ENCODE data around the gene CNIH2.

Gene CNIH2

DNA sequence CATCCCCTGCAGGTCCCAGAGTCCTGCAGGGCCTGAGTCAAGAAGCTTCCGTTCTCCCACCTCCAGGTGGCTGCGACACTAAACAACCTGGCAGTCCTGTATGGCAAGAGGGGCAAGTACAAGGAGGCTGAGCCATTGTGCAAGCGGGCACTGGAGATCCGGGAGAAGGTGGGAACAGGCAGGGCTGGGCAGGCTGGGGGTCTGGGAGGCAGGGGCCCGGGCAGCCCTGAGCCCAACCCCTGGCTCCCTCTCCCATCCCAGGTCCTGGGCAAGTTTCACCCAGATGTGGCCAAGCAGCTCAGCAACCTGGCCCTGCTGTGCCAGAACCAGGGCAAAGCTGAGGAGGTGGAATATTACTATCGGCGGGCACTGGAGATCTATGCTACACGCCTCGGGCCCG is 14.2 kb upstream of the CNIH2 start:
- DNase-seq (ENCODE audit: low read depth), result no peak
- TF ChIP-seq, protein P1, sequence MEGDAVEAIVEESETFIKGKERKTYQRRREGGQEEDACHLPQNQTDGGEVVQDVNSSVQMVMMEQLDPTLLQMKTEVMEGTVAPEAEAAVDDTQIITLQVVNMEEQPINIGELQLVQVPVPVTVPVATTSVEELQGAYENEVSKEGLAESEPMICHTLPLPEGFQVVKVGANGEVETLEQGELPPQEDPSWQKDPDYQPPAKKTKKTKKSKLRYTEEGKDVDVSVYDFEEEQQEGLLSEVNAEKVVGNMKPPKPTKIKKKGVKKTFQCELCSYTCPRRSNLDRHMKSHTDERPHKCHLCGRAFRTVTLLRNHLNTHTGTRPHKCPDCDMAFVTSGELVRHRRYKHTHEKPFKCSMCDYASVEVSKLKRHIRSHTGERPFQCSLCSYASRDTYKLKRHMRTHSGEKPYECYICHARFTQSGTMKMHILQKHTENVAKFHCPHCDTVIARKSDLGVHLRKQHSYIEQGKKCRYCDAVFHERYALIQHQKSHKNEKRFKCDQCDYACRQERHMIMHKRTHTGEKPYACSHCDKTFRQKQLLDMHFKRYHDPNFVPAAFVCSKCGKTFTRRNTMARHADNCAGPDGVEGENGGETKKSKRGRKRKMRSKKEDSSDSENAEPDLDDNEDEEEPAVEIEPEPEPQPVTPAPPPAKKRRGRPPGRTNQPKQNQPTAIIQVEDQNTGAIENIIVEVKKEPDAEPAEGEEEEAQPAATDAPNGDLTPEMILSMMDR (IDR thresholded peaks at IDR 0.05; ENCODE audit: low read depth, low read length), result no peak
- TF ChIP-seq, protein P2, sequence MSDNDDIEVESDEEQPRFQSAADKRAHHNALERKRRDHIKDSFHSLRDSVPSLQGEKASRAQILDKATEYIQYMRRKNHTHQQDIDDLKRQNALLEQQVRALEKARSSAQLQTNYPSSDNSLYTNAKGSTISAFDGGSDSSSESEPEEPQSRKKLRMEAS (IDR thresholded peaks at IDR 0.05; ENCODE audit: low read depth, low read length), result no peak
- TF ChIP-seq MYC (IDR thresholded peaks at IDR 0.05; ENCODE audit: low read depth, low read length), result no peak
- TF ChIP-seq POLR2A (IDR thresholded peaks at IDR 0.05; ENCODE audit: extremely low read depth, insufficient read length), result no peak
- no peak overlapping the region for H3K4me3 ChIP-seq (ENCODE audit: low read depth, low read length)

DNA sequence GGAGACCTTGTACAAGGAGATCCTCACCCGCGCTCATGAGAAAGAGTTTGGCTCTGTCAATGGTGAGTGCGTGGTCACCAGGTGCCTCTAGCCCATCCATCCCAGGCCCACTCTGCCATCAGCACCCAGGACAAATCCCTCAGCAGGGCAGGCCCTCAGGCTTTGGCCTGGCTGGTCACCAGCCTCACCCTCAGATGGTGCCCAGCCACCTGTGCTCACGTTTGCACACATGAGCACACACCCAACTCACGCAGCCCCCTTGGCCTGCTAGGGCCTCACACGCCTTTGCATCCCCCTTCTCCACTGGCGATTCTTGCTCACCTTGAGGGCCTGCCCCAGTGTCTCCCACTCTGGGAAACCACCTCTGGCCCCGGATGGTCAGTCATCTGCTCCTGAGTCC is 13.6 kb upstream of the CNIH2 start:
- no peak for TF ChIP-seq POLR2A (IDR thresholded peaks at IDR 0.05; ENCODE audit: extremely low read depth, insufficient read length)
- TF ChIP-seq, protein P1 (IDR thresholded peaks at IDR 0.05; ENCODE audit: low read depth, low read length), result no peak
- TF ChIP-seq, protein P2 (IDR thresholded peaks at IDR 0.05; ENCODE audit: low read depth, low read length), result no peak
- TF ChIP-seq MYC (IDR thresholded peaks at IDR 0.05; ENCODE audit: low read depth, low read length), result no peak
- DNase-seq (ENCODE audit: low read depth), result no peak
- no peak overlapping the region for H3K4me3 ChIP-seq (ENCODE audit: low read depth, low read length)

DNA sequence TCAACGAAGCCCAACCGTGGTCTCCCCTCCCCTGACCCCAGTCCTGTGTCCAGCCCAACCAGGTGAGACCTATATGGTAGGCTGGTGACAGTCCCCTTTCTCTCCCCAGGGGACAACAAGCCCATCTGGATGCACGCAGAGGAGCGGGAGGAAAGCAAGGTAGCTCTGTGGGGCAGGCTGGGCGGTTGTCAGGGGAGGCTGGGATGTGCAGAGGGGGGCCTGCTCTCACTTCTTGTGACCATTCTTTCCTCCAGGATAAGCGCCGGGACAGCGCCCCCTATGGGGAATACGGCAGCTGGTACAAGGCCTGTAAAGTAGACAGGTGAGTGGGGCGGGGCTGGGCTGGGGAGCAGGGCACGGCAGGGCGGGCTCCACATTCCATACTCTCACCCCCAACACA is 13.1 kb upstream of the CNIH2 start:
- TF ChIP-seq, protein P2 (IDR thresholded peaks at IDR 0.05; ENCODE audit: low read depth, low read length), result no peak
- TF ChIP-seq, protein P1 (IDR thresholded peaks at IDR 0.05; ENCODE audit: low read depth, low read length), result peak; percentile 42
- TF ChIP-seq MYC (IDR thresholded peaks at IDR 0.05; ENCODE audit: low read depth, low read length), result no peak
- no peak for TF ChIP-seq POLR2A (IDR thresholded peaks at IDR 0.05; ENCODE audit: extremely low read depth, insufficient read length)
- H3K4me3 ChIP-seq (ENCODE audit: low read depth, low read length), result no peak overlapping the region
- DNase-seq (ENCODE audit: low read depth), result peak; percentile 46

DNA sequence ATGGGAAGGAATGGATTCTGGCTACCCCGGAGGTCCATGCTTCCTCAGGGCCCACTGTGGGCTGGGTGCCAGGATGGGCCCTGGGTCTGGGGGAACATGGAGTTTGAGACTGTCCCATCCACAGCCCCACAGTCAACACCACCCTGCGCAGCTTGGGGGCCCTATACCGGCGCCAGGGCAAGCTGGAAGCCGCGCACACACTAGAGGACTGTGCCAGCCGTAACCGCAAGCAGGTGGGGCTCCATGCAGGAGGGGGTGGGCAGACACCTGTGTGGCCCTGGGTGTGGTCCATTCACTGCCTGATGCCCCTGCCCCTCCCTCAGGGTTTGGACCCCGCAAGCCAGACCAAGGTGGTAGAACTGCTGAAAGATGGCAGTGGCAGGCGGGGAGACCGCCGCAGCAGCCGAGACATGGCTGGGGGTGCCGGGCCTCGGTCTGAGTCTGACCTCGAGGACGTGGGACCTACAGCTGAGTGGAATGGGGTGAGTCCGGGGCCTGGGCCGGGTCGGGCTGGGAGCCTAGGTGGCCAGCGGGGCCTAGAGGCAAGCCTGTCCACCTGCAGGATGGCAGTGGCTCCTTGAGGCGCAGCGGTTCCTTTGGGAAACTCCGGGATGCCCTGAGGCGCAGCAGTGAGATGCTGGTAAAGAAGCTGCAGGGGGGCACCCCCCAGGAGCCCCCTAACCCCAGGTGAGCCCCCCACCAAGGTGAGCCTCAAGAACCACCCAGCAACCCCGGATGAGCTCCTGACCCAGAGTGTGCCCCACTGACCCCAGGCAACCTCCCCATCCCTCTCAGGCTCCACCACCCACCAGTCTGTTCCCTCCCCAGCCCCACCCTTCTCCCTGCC is 12.2 kb upstream of the CNIH2 start:
- DNase-seq (ENCODE audit: low read depth), result no peak
- H3K4me3 ChIP-seq (ENCODE audit: low read depth, low read length), result no peak overlapping the region
- TF ChIP-seq POLR2A (IDR thresholded peaks at IDR 0.05; ENCODE audit: extremely low read depth, insufficient read length) (no peak), MYC (IDR thresholded peaks at IDR 0.05; ENCODE audit: low read depth, low read length) (no peak)
- TF ChIP-seq, protein P2 (IDR thresholded peaks at IDR 0.05; ENCODE audit: low read depth, low read length), result no peak
- TF ChIP-seq, protein P1 (IDR thresholded peaks at IDR 0.05; ENCODE audit: low read depth, low read length), result no peak

DNA sequence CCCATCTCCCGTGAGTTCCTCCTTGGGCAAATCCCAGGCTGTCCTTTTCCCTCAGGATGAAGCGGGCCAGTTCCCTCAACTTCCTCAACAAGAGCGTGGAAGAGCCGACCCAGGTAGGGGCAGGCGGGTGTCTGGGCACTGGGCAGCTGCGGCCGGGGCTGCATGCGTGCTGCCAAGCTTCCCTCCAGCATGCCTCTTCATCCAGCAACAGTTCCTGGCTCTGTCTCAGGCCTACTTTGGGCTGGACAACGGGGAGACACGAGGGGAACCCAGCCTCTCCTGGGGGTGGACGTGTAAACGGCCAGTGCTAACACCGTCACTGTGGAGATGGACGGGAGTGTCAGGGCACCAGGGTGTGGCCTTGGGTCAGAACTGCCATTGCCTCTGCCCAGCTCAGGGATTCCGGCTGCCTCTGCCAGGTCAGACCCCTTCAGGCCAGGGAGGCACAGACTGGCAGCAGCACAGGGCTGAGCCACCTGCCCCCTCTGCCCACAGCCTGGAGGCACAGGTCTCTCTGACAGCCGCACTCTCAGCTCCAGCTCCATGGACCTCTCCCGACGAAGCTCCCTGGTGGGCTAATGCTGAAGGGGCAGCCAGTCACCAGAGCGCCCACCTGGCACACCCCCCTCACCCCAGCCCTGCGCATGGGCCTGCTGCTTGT is 11.5 kb upstream of the CNIH2 start:
- H3K4me3 ChIP-seq (ENCODE audit: low read depth, low read length), result no peak overlapping the region
- no peak for DNase-seq (ENCODE audit: low read depth)
- TF ChIP-seq, protein P1 (IDR thresholded peaks at IDR 0.05; ENCODE audit: low read depth, low read length), result no peak
- TF ChIP-seq MYC (IDR thresholded peaks at IDR 0.05; ENCODE audit: low read depth, low read length) (no peak), POLR2A (IDR thresholded peaks at IDR 0.05; ENCODE audit: extremely low read depth, insufficient read length) (no peak)
- TF ChIP-seq, protein P2 (IDR thresholded peaks at IDR 0.05; ENCODE audit: low read depth, low read length), result no peak
